ENCODE results near the gene SLC28A1. TPM values are rescaled to one million over a fixed set of nuclear protein-coding genes. Genes with fewer than 3 reads are reported as not detected.

The SLC28A1 gene
- total RNA-seq, 1 donor from 2014 or later: 0.19 TPM

- peaks cover 3% of the 10 kb centered on the region for H3K36me3 Mint-ChIP-seq
- no peaks in the 10 kb centered on the region for H3K9me3 Mint-ChIP-seq
- H3K4me3 Mint-ChIP-seq: no peak overlapping the region
- H3K27ac Mint-ChIP-seq: no peak overlapping the region
- no peak for DNase-seq (ENCODE audit: extremely low spot score, unreplicated experiment)
- H3K27me3 Mint-ChIP-seq: no peaks in the 10 kb centered on the region
- no peak for TF ChIP-seq CTCF (conservative IDR thresholded peaks at IDR 0.05)
- no peaks in the 10 kb centered on the region for H3K4me1 Mint-ChIP-seq (ENCODE audit: unreplicated experiment)
Measured at GRCh38 chr15:84868037-84868880, 16.2 kb upstream of the SLC28A1 start.

GRCh38 chr15:84869510-84869909 lies 15.0 kb upstream of the SLC28A1 start:
- H3K4me1 Mint-ChIP-seq (ENCODE audit: unreplicated experiment): peaks cover 5% of the 10 kb centered on the region
- no peak overlapping the region for H3K4me3 Mint-ChIP-seq
- no peaks in the 10 kb centered on the region for H3K9me3 Mint-ChIP-seq
- no peak for DNase-seq (ENCODE audit: extremely low spot score, unreplicated experiment)
- H3K36me3 Mint-ChIP-seq: peaks cover 3% of the 10 kb centered on the region
- no peaks in the 10 kb centered on the region for H3K27me3 Mint-ChIP-seq
- H3K27ac Mint-ChIP-seq: no peak overlapping the region
- TF ChIP-seq CTCF (conservative IDR thresholded peaks at IDR 0.05): no peak

DNA sequence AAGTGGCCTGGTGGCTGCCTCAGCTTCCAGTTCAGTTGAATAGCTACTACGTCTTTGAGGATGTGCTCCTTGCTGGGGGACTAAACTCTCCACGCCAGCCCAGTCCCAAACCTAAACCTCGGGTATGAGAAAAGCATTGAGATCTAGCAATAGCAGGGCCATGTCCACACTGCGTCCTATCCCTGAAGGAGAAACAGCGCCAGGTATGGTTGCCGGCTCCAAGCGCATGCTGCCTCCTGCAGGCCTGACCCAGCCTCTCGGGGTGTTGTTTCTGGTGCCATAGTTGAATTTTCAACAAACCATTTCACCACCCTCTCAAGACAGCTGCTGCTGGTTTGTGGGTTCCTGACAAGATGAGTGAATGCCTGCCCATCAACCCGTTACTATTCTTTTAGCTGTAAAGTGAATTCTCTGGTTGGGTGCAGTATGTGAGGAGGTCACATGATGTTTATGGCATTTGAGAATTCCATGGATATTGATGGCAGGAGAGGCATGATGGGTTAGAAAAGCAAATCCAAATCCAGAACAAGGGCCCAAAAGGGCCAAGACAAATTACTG lies 13.0 kb upstream of the SLC28A1 start:
- Mint-ChIP-seq H3K27me3 (no peaks in the 10 kb centered on the region), H3K4me1 (ENCODE audit: unreplicated experiment) (peaks cover 13% of the 10 kb centered on the region), H3K27ac (no peak overlapping the region), H3K9me3 (no peaks in the 10 kb centered on the region), H3K36me3 (peaks cover 3% of the 10 kb centered on the region), H3K4me3 (no peak overlapping the region)
- no peak for TF ChIP-seq CTCF (conservative IDR thresholded peaks at IDR 0.05)
- DNase-seq (ENCODE audit: extremely low spot score, unreplicated experiment): no peak

DNA sequence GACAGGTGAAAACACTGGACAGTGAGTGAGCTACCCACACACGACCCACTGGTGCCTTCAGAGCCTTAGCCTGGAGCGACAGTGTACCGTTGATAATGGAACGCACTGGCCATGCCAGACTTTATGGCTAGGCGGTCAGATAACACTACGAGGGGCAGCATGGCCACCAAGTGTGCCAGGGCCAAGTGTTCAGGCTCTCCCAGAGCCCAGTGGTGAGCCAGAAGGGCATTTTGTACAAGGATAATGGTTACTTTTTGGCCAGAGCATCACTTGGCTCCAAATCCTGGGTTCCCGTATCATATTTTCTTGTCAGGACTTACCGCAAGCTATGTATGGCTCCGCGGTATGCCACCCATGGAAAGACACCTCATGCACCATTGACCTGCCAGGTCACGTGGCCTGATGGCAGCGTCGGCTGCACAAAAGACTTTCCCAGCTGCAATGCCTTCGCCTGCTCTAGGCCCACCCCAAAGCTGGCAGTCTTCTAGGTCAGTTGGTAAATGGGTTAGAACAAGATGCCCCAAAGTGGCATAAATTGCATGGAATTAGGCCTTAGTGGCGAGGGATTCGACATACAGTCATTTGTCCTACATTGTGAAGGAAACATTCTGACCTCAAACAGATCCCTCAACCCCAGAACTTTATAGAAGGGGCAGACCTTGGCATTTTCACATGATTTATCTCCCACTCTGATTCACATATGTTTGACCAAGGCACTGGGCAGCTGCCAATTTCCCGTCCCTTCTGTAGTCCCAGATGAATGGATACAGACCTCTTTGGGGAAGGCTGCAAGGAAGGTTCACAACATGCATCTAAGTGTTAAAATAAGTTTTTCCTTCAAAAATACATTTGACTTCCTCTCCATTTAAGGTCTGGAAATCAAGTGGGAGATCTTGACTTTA lies 12.2 kb upstream of the SLC28A1 start:
- H3K4me3 Mint-ChIP-seq: no peak overlapping the region

More for the DNA sequence above, 12.2 kb upstream of the SLC28A1 start:
- H3K27ac Mint-ChIP-seq: no peak overlapping the region
- no peaks in the 10 kb centered on the region for H3K27me3 Mint-ChIP-seq
- TF ChIP-seq CTCF (conservative IDR thresholded peaks at IDR 0.05): no peak
- H3K36me3 Mint-ChIP-seq: peaks cover 3% of the 10 kb centered on the region
- DNase-seq (ENCODE audit: extremely low spot score, unreplicated experiment): no peak
- no peaks in the 10 kb centered on the region for H3K9me3 Mint-ChIP-seq
- peaks cover 13% of the 10 kb centered on the region for H3K4me1 Mint-ChIP-seq (ENCODE audit: unreplicated experiment)
